Measurements from ENCODE around the gene WDR18. TPM values are rescaled to one million over a fixed set of nuclear protein-coding genes. Genes with fewer than 3 reads are reported as not detected.
A peak's percentile ranks its signal among the peaks of the same experiment; 100 is the strongest.

The WDR18 gene
- total and polyA plus RNA-seq, 2 experiments from 2014 or later: 155 to 157 TPM

- no peak for TF ChIP-seq ZNF114 (CRISPR knock-in tag; IDR thresholded peaks at IDR 0.05)
- no peak for TF ChIP-seq POLR2AphosphoS5 (IDR thresholded peaks at IDR 0.05; ENCODE audit: low read depth)
- H3K27ac ChIP-seq (ENCODE audit: low read depth): no peak overlapping the region
These were observed 9.8 kb downstream of the WDR18 start for GRCh38 chr19:993831-994393.

GRCh38 chr19:994516-994915, 10.4 kb downstream of the WDR18 start:
- no peaks in the 10 kb centered on the region; the same call in 1 of the 3 replicates for H3K4me1 Mint-ChIP-seq
- H3K27ac Mint-ChIP-seq: no peak overlapping the region
- no peak overlapping the region for H2AFZ ChIP-seq
- no peak for TF ChIP-seq CREB1 (CRISPR knock-in tag; IDR thresholded peaks at IDR 0.05; ENCODE audit: low read depth)
- TF ChIP-seq ZNF114 (CRISPR knock-in tag; IDR thresholded peaks at IDR 0.05): no peak
- no peak for TF ChIP-seq JUNB (IDR thresholded peaks at IDR 0.05; ENCODE audit: unreplicated experiment)
- TF ChIP-seq ZNF331 (CRISPR knock-in tag; IDR thresholded peaks at IDR 0.05; ENCODE audit: low read depth): no peak
- TF ChIP-seq REST (IDR thresholded peaks at IDR 0.05; ENCODE audit: unreplicated experiment): no peak
- no peak for TF ChIP-seq STAT1 (IDR thresholded peaks at IDR 0.05; ENCODE audit: unreplicated experiment)
- TF ChIP-seq ETS1 (IDR thresholded peaks at IDR 0.05): no peak
- no peak for TF ChIP-seq EZH2 (IDR thresholded peaks at IDR 0.05; ENCODE audit: low read depth, unreplicated experiment)
- TF ChIP-seq POLR2AphosphoS5 (IDR thresholded peaks at IDR 0.05; ENCODE audit: low read depth): no peak
- no peak for TF ChIP-seq NANOG (IDR thresholded peaks at IDR 0.05; ENCODE audit: borderline replicate concordance)
- TF ChIP-seq CTCF (conservative IDR thresholded peaks at IDR 0.05; ENCODE audit: low read depth in 2 of 2): no peak

More at GRCh38 chr19:993831-994393, 9.8 kb downstream of the WDR18 start:
- H3F3A ChIP-seq (replicated peaks; ENCODE audit: low read depth): peaks cover 27% of the 10 kb centered on the region
- no peak overlapping the region for H3K4me3 ChIP-seq
- no peaks in the 10 kb centered on the region for H3K9me2 ChIP-seq (ENCODE audit: insufficient read depth)
- peaks cover 13% of the 10 kb centered on the region for H3K36me3 Mint-ChIP-seq (ENCODE audit: low read depth)
- H3K36me3 ChIP-seq (ENCODE audit: insufficient read depth): no peaks in the 10 kb centered on the region; the same call in 1 of the 2 replicates
- no peak overlapping the region for H3K4me3 Mint-ChIP-seq
- H3K27me3 ChIP-seq (ENCODE audit: insufficient read depth): peaks cover 20% of the 10 kb centered on the region
- ATAC-seq: peak; percentile 6
- H3K27ac Mint-ChIP-seq: no peak overlapping the region
- H3K9me3 Mint-ChIP-seq: no peaks in the 10 kb centered on the region
- H3K27me3 Mint-ChIP-seq (ENCODE audit: insufficient read depth, low read depth, poor library complexity): peaks cover 29% of the 10 kb centered on the region
- H3K4me1 Mint-ChIP-seq: peaks cover under 1% of the 10 kb centered on the region; the same call in 2 of the 3 replicates
- no peak for DNase-seq (ENCODE audit: low spot score)
- H4K20me1 ChIP-seq (replicated peaks; ENCODE audit: insufficient read depth): peaks cover 2% of the 10 kb centered on the region; the same call in 1 of the 2 replicates
- no peak overlapping the region for H2AFZ ChIP-seq
- H3K4me1 ChIP-seq (ENCODE audit: insufficient read depth): no peaks in the 10 kb centered on the region
- H3K4me2 ChIP-seq: no peak overlapping the region
- H3K79me2 ChIP-seq (replicated peaks; ENCODE audit: insufficient read depth): no peaks in the 10 kb centered on the region

More at GRCh38 chr19:994516-994915, 10.4 kb downstream of the WDR18 start:
- no peak overlapping the region for H3K4me2 ChIP-seq
- peaks cover 27% of the 10 kb centered on the region for H3F3A ChIP-seq (replicated peaks; ENCODE audit: low read depth)
- peaks cover 12% of the 10 kb centered on the region for H3K36me3 Mint-ChIP-seq (ENCODE audit: low read depth)
- peaks cover 35% of the 10 kb centered on the region for H3K27me3 Mint-ChIP-seq (ENCODE audit: insufficient read depth, low read depth, poor library complexity)
- H4K20me1 ChIP-seq (replicated peaks; ENCODE audit: insufficient read depth): peaks cover 2% of the 10 kb centered on the region; the same call in 1 of the 2 replicates
- no peaks in the 10 kb centered on the region; the same call in 1 of the 2 replicates for H3K36me3 ChIP-seq (ENCODE audit: insufficient read depth)
- no peak overlapping the region for H3K4me3 ChIP-seq
- H3K4me1 ChIP-seq (ENCODE audit: insufficient read depth): no peaks in the 10 kb centered on the region
- DNase-seq (ENCODE audit: low spot score): no peak
- no peaks in the 10 kb centered on the region for H3K9me2 ChIP-seq (ENCODE audit: insufficient read depth)
- ATAC-seq: no peak
- H3K27ac ChIP-seq (ENCODE audit: low read depth): no peak overlapping the region
- H3K27me3 ChIP-seq (ENCODE audit: insufficient read depth): peaks cover 26% of the 10 kb centered on the region
- H3K4me3 Mint-ChIP-seq: no peak overlapping the region
- no peaks in the 10 kb centered on the region for H3K9me3 Mint-ChIP-seq
- no peaks in the 10 kb centered on the region for H3K79me2 ChIP-seq (replicated peaks; ENCODE audit: insufficient read depth)
